Activated naive CD4-positive, alpha-beta T cell treated with anti-CD3 and anti-CD28 coated beads for 36 hours (primary cell): ENCODE results near the gene CHSY1. TPM values are rescaled to one million over a fixed set of nuclear protein-coding genes. Genes with fewer than 3 reads are reported as not detected.

Experiments
- CTCF ChIA-PET: fragments of 350-600 bp; sonication (Branson Sonifier 250); formaldehyde crosslinking; loops from one replicate; lab custom pipeline; 2021; ENCODE audit warnings: antibody characterized with exemption; lab: Charles Lee
- DNase-seq: peaks from one replicate; pipeline ENCODE4 v3.0.0-alpha.2; 2020
- H3K27ac Mint-ChIP-seq: one replicate; pipeline ENCODE4 v1.8.0; 2021; ENCODE audit warnings: mild to moderate bottlenecking, mixed read lengths
- H3K27me3 Mint-ChIP-seq: one replicate; pipeline ENCODE4 v1.8.0; 2021; ENCODE audit warnings: low read depth, mixed read lengths
- H3K36me3 Mint-ChIP-seq: one replicate; pipeline ENCODE4 v1.8.0; 2021; ENCODE audit warnings: low read depth, mixed read lengths
- H3K4me1 Mint-ChIP-seq: one replicate; pipeline ENCODE4 v1.8.0; 2021; ENCODE audit warnings: low read depth, mixed read lengths
- H3K4me3 Mint-ChIP-seq: one replicate; pipeline ENCODE4 v1.8.0; 2021; ENCODE audit warnings: mild to moderate bottlenecking, moderate library complexity, mixed read lengths
- H3K9me3 Mint-ChIP-seq: one replicate; pipeline ENCODE4 v1.8.0; 2021; ENCODE audit warnings: mixed read lengths
- intact Hi-C: fragments of 100-400 bp; cut with micrococcal nuclease; formaldehyde crosslinking; loops from one replicate; pipeline ENCODE4 v1.15.1; 2023
- total RNA-seq, 2 experiments: library from RNA; stranded (reverse); gene quantifications; one replicate each; pipeline ENCODE4 v1.2.3, GENCODE V29; 2021

CHSY1 gene
- total RNA-seq, 2 experiments from 2014 or later, result 19.5 to 21.8 TPM

GRCh38 chr15:101180620-101181307 is 71.1 kb downstream of the CHSY1 start:
- CTCF ChIA-PET, result no interaction called here
- H3K36me3 Mint-ChIP-seq, result peaks cover 42% of the 10 kb centered on the region
- no peaks in the 10 kb centered on the region for H3K9me3 Mint-ChIP-seq
- H3K4me1 Mint-ChIP-seq, result peaks cover 51% of the 10 kb centered on the region
- H3K27me3 Mint-ChIP-seq, result no peaks in the 10 kb centered on the region
- peak overlapping the region; percentile 34 for H3K4me3 Mint-ChIP-seq
- DNase-seq, result no peak
- intact Hi-C loops, result no loop called here
- no peak overlapping the region for H3K27ac Mint-ChIP-seq

GRCh38 chr15:101179341-101180153 is 72.3 kb downstream of the CHSY1 start:
- DNase-seq, result no peak
- H3K36me3 Mint-ChIP-seq, result peaks cover 38% of the 10 kb centered on the region
- H3K27me3 Mint-ChIP-seq, result no peaks in the 10 kb centered on the region
- H3K4me1 Mint-ChIP-seq, result peaks cover 44% of the 10 kb centered on the region
- intact Hi-C loops, result no loop called here
- H3K9me3 Mint-ChIP-seq, result no peaks in the 10 kb centered on the region
- no peak overlapping the region for H3K27ac Mint-ChIP-seq
- CTCF ChIA-PET, result no interaction called here
- no peak overlapping the region for H3K4me3 Mint-ChIP-seq

- Mint-ChIP-seq H3K4me1 (peaks cover 42% of the 10 kb centered on the region), H3K36me3 (peaks cover 43% of the 10 kb centered on the region), H3K4me3 (no peak overlapping the region), H3K9me3 (no peaks in the 10 kb centered on the region), H3K27me3 (no peaks in the 10 kb centered on the region), H3K27ac (no peak overlapping the region)
- CTCF ChIA-PET, result interaction anchor here (1.4 kb wide), 1 partner anchor 11 kb away, joined by 4 read pairs; no protein-coding TSS in a partner anchor
- intact Hi-C loops, result no loop called here
- DNase-seq, result no peak
Measured at GRCh38 chr15:101178931-101179330, 72.9 kb downstream of the CHSY1 start.

- CTCF ChIA-PET, result interaction anchor here (1.4 kb wide), 1 partner anchor 11 kb away, joined by 4 read pairs; no protein-coding TSS in a partner anchor
- Mint-ChIP-seq H3K4me3 (no peak overlapping the region), H3K27ac (no peak overlapping the region), H3K27me3 (no peaks in the 10 kb centered on the region), H3K4me1 (peaks cover 38% of the 10 kb centered on the region), H3K9me3 (no peaks in the 10 kb centered on the region), H3K36me3 (peaks cover 40% of the 10 kb centered on the region)
- DNase-seq, result no peak
- intact Hi-C loops, result no loop called here
Measured at GRCh38 chr15:101178479-101178878, 73.4 kb downstream of the CHSY1 start.

- no peaks in the 10 kb centered on the region for H3K27me3 Mint-ChIP-seq
- no peak for DNase-seq
- no peak overlapping the region for H3K27ac Mint-ChIP-seq
- H3K9me3 Mint-ChIP-seq, result no peaks in the 10 kb centered on the region
- intact Hi-C loops, result no loop called here
- peaks cover 35% of the 10 kb centered on the region for H3K4me1 Mint-ChIP-seq
- CTCF ChIA-PET, result interaction anchor here (1.2 to 1.4 kb wide), 2 partner anchors 11 to 12 kb away, joined by 4 read pairs; no protein-coding TSS in a partner anchor
- H3K4me3 Mint-ChIP-seq, result no peak overlapping the region
- H3K36me3 Mint-ChIP-seq, result peaks cover 38% of the 10 kb centered on the region
Measured at GRCh38 chr15:101177866-101178265, 74.0 kb downstream of the CHSY1 start.

GRCh38 chr15:101176625-101177024 is 75.2 kb downstream of the CHSY1 start:
- no peak overlapping the region for H3K27ac Mint-ChIP-seq
- H3K9me3 Mint-ChIP-seq, result no peaks in the 10 kb centered on the region
- intact Hi-C loops, result no loop called here
- CTCF ChIA-PET, result interaction anchor here (0.7 to 1.4 kb wide), 3 partner anchors 10 to 158 kb away, joined by 3 to 5 read pairs (median 4); no protein-coding TSS in a partner anchor
- H3K27me3 Mint-ChIP-seq, result no peaks in the 10 kb centered on the region
- H3K4me1 Mint-ChIP-seq, result peaks cover 24% of the 10 kb centered on the region
- H3K4me3 Mint-ChIP-seq, result no peak overlapping the region
- peaks cover 33% of the 10 kb centered on the region for H3K36me3 Mint-ChIP-seq
- no peak for DNase-seq

- H3K27ac Mint-ChIP-seq, result no peak overlapping the region
Measured at GRCh38 chr15:101175401-101175800, 76.4 kb downstream of the CHSY1 start.

GRCh38 chr15:101174152-101174920 is 77.5 kb downstream of the CHSY1 start:
- peaks cover 8% of the 10 kb centered on the region for H3K4me1 Mint-ChIP-seq
- H3K27ac Mint-ChIP-seq, result no peak overlapping the region
- H3K27me3 Mint-ChIP-seq, result no peaks in the 10 kb centered on the region
- H3K4me3 Mint-ChIP-seq, result no peak overlapping the region
- CTCF ChIA-PET, result no interaction called here
- no peaks in the 10 kb centered on the region for H3K9me3 Mint-ChIP-seq
- no peak for DNase-seq
- H3K36me3 Mint-ChIP-seq, result peaks cover 25% of the 10 kb centered on the region
- intact Hi-C loops, result no loop called here

More at GRCh38 chr15:101175401-101175800, 76.4 kb downstream of the CHSY1 start:
- CTCF ChIA-PET, result interaction anchor here (1.4 kb wide), 1 partner anchor 13 kb away, joined by 5 read pairs; no protein-coding TSS in a partner anchor
- Mint-ChIP-seq H3K27me3 (no peaks in the 10 kb centered on the region), H3K4me3 (no peak overlapping the region), H3K9me3 (no peaks in the 10 kb centered on the region), H3K4me1 (peaks cover 12% of the 10 kb centered on the region), H3K36me3 (peaks cover 27% of the 10 kb centered on the region)
- DNase-seq, result no peak
- intact Hi-C loops, result no loop called here

GRCh38 chr15:101173233-101174119 is 78.4 kb downstream of the CHSY1 start:
- Mint-ChIP-seq H3K4me3 (no peak overlapping the region), H3K9me3 (no peaks in the 10 kb centered on the region), H3K4me1 (peaks cover 17% of the 10 kb centered on the region), H3K36me3 (peaks cover 20% of the 10 kb centered on the region), H3K27ac (no peak overlapping the region), H3K27me3 (no peaks in the 10 kb centered on the region)
- CTCF ChIA-PET, result no interaction called here
- intact Hi-C loops, result no loop called here
- DNase-seq, result no peak

- DNase-seq, result no peak
- Mint-ChIP-seq H3K27me3 (no peaks in the 10 kb centered on the region), H3K9me3 (no peaks in the 10 kb centered on the region), H3K36me3 (peaks cover 12% of the 10 kb centered on the region), H3K4me3 (no peak overlapping the region), H3K4me1 (peaks cover 25% of the 10 kb centered on the region), H3K27ac (no peak overlapping the region)
- CTCF ChIA-PET, result interaction anchor here (0.6 kb wide), 1 partner anchor 9 kb away, joined by 4 read pairs; no protein-coding TSS in a partner anchor
- intact Hi-C loops, result no loop called here
Measured at GRCh38 chr15:101172501-101173071, 79.3 kb downstream of the CHSY1 start.

- H3K4me1 Mint-ChIP-seq, result peaks cover 30% of the 10 kb centered on the region
- H3K9me3 Mint-ChIP-seq, result peaks cover 3% of the 10 kb centered on the region
- no peak overlapping the region for H3K27ac Mint-ChIP-seq
- DNase-seq, result no peak
- intact Hi-C loops, result no loop called here
- H3K36me3 Mint-ChIP-seq, result peaks cover 12% of the 10 kb centered on the region
- H3K27me3 Mint-ChIP-seq, result no peaks in the 10 kb centered on the region
- CTCF ChIA-PET, result no interaction called here
- no peak overlapping the region for H3K4me3 Mint-ChIP-seq
Measured at GRCh38 chr15:101171954-101172353, 79.9 kb downstream of the CHSY1 start.
